ENCODE data around the gene SAA1. TPM values are rescaled to one million over a fixed set of nuclear protein-coding genes. Genes with fewer than 3 reads are reported as not detected.

Gene SAA1
- polyA plus RNA-seq, 3 donors: not detected

- Mint-ChIP-seq H3K27me3 (ENCODE audit: low read depth in 3 of 3) (peaks cover 18 to 33% (median 30%) of the 10 kb centered on the region in 3 donors), H3K27ac (no peak overlapping the region), H3K4me1 (no peaks in the 10 kb centered on the region), H3K36me3 (no peaks in the 10 kb centered on the region), H3K9me3 (peaks cover 0 to under 1% (median 0%) of the 10 kb centered on the region in 7 donors), H3K4me3 (no peak overlapping the region)
- no peak overlapping the region for H3K27ac ChIP-seq (ENCODE audit: low read depth in 1 of 2, low read length in 2 of 2)
- no peaks in the 10 kb centered on the region for H4K20me1 ChIP-seq (ENCODE audit: insufficient read depth, low read length)
- H3K4me1 ChIP-seq (ENCODE audit: control insufficient read depth in 1 of 2, insufficient read depth in 2 of 2, low read length in 2 of 2): no peaks in the 10 kb centered on the region
- no peak overlapping the region for H3K4me3 ChIP-seq (replicated peaks in 1 of 3; ENCODE audit: low read depth in 2 of 3, low read length in 3 of 3)
- H3K9me3 ChIP-seq (replicated peaks in 1 of 2; ENCODE audit: control insufficient read depth in 1 of 2, insufficient read depth in 1 of 2, low read length in 2 of 2): no peaks in the 10 kb centered on the region
- no peak for DNase-seq
- TF ChIP-seq, protein P1, sequence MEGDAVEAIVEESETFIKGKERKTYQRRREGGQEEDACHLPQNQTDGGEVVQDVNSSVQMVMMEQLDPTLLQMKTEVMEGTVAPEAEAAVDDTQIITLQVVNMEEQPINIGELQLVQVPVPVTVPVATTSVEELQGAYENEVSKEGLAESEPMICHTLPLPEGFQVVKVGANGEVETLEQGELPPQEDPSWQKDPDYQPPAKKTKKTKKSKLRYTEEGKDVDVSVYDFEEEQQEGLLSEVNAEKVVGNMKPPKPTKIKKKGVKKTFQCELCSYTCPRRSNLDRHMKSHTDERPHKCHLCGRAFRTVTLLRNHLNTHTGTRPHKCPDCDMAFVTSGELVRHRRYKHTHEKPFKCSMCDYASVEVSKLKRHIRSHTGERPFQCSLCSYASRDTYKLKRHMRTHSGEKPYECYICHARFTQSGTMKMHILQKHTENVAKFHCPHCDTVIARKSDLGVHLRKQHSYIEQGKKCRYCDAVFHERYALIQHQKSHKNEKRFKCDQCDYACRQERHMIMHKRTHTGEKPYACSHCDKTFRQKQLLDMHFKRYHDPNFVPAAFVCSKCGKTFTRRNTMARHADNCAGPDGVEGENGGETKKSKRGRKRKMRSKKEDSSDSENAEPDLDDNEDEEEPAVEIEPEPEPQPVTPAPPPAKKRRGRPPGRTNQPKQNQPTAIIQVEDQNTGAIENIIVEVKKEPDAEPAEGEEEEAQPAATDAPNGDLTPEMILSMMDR (IDR thresholded peaks at IDR 0.05): no peak
- H3K79me2 ChIP-seq (ENCODE audit: insufficient read depth, low read length): no peaks in the 10 kb centered on the region
- 80% methylated on average over 1 of the region's 8 CpGs for WGBS (ENCODE audit: insufficient coverage)
- H3K9ac ChIP-seq (ENCODE audit: insufficient read depth, low read length, poor library complexity, severe bottlenecking): no peak overlapping the region
- intact Hi-C loops (cut with micrococcal nuclease): no loop called here
- no peaks in the 10 kb centered on the region for H3K36me3 ChIP-seq (replicated peaks in 1 of 2; ENCODE audit: control insufficient read depth in 1 of 2, insufficient read depth in 2 of 2, low read length in 2 of 2)
- H2AFZ ChIP-seq (ENCODE audit: insufficient read depth, low read depth, low read length, poor library complexity, severe bottlenecking): no peak overlapping the region
- H3K27me3 ChIP-seq (ENCODE audit: control insufficient read depth in 2 of 2, insufficient read depth in 2 of 2, low read length in 2 of 2): peaks cover 18 to 19% of the 10 kb centered on the region in 2 donors
- H3K4me2 ChIP-seq (replicated peaks; ENCODE audit: extremely low read depth, low read length, poor library complexity, severe bottlenecking): no peak overlapping the region
Measured at GRCh38 chr11:18235394-18236334, 30.4 kb upstream of the SAA1 start.

DNA sequence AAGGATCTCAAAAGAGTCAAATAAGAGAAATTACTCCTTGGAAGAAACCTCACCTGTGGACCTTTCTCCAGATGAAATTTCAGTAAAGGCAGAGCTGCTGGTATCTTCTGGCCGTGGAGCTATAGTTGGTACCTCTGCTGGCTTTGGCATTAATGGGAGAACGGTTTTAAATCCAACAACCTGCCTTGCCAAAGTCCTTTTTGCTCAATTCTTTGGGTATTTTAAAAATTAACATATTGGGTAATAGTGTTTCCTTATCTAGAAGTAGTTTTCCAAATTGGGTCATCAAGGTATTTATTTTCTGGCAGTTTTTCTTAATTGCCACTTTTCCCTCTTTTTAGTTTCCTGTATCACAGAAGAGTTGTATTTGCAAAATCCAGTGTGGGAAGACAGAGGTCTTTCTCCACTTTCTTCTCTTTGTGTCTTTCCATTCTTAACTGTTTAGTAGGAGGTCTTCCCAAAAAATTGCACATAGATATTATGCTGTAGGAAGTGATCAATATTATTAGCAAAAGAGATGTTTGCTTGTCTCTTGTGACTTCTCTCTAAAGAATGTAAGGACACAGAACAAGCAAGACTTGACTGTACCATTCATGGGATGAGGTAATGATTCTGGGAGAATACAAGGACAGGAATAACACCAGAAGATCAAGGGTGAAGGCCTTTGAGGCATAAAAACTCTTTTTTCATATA, 29.3 kb upstream of the SAA1 start, which contains the start of gene SAA4:
Gene SAA4, minus strand, starts transcription at position 139 of the 693 bp plus-strand sequence. CDS start 876 bp downstream, outside the sequence.
- no peak within 1 kb of the TSS for H3K4me2 ChIP-seq (replicated peaks; ENCODE audit: extremely low read depth, low read length, poor library complexity, severe bottlenecking)
- H3K4me1 ChIP-seq (ENCODE audit: control insufficient read depth in 1 of 2, insufficient read depth in 2 of 2, low read length in 2 of 2): no peaks in the 10 kb centered on the region
- no peak within 1 kb of the TSS for H2AFZ ChIP-seq (ENCODE audit: insufficient read depth, low read depth, low read length, poor library complexity, severe bottlenecking)
- TF ChIP-seq, protein P1 (IDR thresholded peaks at IDR 0.05): no peak
- no peak for DNase-seq
- H3K36me3 ChIP-seq (replicated peaks in 1 of 2; ENCODE audit: control insufficient read depth in 1 of 2, insufficient read depth in 2 of 2, low read length in 2 of 2): no peaks in the 10 kb centered on the region
- H3K9ac ChIP-seq (ENCODE audit: insufficient read depth, low read length, poor library complexity, severe bottlenecking): no peak within 1 kb of the TSS
- no peak within 1 kb of the TSS for H3K27ac ChIP-seq (ENCODE audit: low read depth in 1 of 2, low read length in 2 of 2)
- Mint-ChIP-seq H3K4me1 (no peaks in the 10 kb centered on the region), H3K4me3 (no peak within 1 kb of the TSS), H3K27me3 (ENCODE audit: low read depth in 3 of 3) (peaks cover 16 to 33% (median 30%) of the 10 kb centered on the region in 3 donors), H3K36me3 (no peaks in the 10 kb centered on the region), H3K9me3 (peaks cover 0 to 2% (median 0%) of the 10 kb centered on the region in 7 donors), H3K27ac (no peak within 1 kb of the TSS)
- intact Hi-C loops (cut with micrococcal nuclease): no loop called here
- no CpG with 5 or more reads among the region's 2 CpGs for WGBS (ENCODE audit: insufficient coverage)
- no peaks in the 10 kb centered on the region for H3K9me3 ChIP-seq (replicated peaks in 1 of 2; ENCODE audit: control insufficient read depth in 1 of 2, insufficient read depth in 1 of 2, low read length in 2 of 2)
- no peaks in the 10 kb centered on the region for H3K79me2 ChIP-seq (ENCODE audit: insufficient read depth, low read length)
- H3K4me3 ChIP-seq (replicated peaks in 1 of 3; ENCODE audit: low read depth in 2 of 3, low read length in 3 of 3): no peak within 1 kb of the TSS
- H3K27me3 ChIP-seq (ENCODE audit: control insufficient read depth in 2 of 2, insufficient read depth in 2 of 2, low read length in 2 of 2): peaks cover 20 to 22% of the 10 kb centered on the region in 2 donors
- no peaks in the 10 kb centered on the region for H4K20me1 ChIP-seq (ENCODE audit: insufficient read depth, low read length)

Data from CD14-positive monocyte (primary cell).